ENCODE data around the gene C6orf136. TPM values are rescaled to one million over a fixed set of nuclear protein-coding genes. Genes with fewer than 3 reads are reported as not detected.

Gene C6orf136
- total and polyA plus RNA-seq, 9 of the 15 experiments (the other 6 are each of a cell fraction or from before 2014, with no cell fraction given) = 14.1 to 63.1 (median 18.4) TPM

DNA sequence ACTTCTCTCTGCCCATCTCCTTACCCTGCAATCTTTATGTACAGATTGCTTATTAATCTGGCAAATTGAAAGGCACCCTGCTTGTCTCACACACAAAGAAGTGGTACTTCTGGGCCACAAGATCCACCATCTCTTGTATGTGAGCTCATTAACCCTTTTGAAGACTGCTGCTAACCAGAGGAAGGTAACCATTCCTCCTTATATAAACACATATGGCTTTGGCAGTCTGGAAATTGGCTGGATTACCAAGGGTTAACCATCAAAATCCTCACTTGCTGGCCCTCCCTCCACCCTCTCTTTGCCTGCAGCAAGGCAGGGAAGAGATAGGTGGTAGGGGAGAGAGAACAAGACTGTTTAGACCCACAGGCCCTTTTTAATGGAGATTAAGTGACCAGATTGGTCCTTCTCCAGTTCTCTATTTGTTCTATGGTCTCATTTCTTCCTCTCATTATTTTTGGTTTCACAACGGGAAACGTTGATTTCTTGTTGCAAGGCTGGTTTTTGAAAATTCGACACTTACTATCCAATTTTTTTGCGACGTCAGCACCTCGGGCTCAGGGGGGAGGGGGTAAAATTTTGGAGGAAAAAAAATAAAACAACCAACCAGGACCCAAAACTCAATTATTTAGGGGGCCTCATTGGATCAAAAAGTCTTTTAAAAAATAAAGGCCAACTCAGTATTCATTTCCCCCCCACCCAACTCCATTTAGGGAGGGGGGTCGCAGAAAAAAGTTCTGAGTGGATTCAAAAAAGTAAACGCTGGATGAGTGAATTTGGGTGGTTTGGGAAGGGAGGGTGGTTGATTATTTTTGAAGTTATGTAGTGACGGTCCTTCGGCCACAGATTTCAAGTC, 30.7 kb upstream of the C6orf136 start (continued):
- TF ChIP-seq RBM39 (optimal IDR thresholded peaks at IDR 0.05; ENCODE audit: low read depth, low read length) (peak; percentile 98), NFATC3 (IDR thresholded peaks at IDR 0.05) (peak; percentile 3; the same call in 1 of the 2 replicates), FOXK1 (CRISPR knock-in tag; IDR thresholded peaks at IDR 0.05; ENCODE audit: borderline replicate concordance) (peak; percentile 97), MAFK (IDR thresholded peaks at IDR 0.05; ENCODE audit: low read length) (peak; percentile 94), STAT5B (CRISPR knock-in tag; IDR thresholded peaks at IDR 0.05) (no peak), GABPB1 (CRISPR knock-in tag; IDR thresholded peaks at IDR 0.05) (no peak; the same call in 1 of the 2 replicates), HNRNPLL (IDR thresholded peaks at IDR 0.05; ENCODE audit: low read depth, low read length, poor library complexity, severe bottlenecking) (no peak), SRSF9 (IDR thresholded peaks at IDR 0.05; ENCODE audit: borderline replicate concordance, low read depth, low read length) (no peak), SMAD2 (IDR thresholded peaks at IDR 0.05; ENCODE audit: low read depth, low read length) (no peak)
- TF ChIP-seq, protein P1, sequence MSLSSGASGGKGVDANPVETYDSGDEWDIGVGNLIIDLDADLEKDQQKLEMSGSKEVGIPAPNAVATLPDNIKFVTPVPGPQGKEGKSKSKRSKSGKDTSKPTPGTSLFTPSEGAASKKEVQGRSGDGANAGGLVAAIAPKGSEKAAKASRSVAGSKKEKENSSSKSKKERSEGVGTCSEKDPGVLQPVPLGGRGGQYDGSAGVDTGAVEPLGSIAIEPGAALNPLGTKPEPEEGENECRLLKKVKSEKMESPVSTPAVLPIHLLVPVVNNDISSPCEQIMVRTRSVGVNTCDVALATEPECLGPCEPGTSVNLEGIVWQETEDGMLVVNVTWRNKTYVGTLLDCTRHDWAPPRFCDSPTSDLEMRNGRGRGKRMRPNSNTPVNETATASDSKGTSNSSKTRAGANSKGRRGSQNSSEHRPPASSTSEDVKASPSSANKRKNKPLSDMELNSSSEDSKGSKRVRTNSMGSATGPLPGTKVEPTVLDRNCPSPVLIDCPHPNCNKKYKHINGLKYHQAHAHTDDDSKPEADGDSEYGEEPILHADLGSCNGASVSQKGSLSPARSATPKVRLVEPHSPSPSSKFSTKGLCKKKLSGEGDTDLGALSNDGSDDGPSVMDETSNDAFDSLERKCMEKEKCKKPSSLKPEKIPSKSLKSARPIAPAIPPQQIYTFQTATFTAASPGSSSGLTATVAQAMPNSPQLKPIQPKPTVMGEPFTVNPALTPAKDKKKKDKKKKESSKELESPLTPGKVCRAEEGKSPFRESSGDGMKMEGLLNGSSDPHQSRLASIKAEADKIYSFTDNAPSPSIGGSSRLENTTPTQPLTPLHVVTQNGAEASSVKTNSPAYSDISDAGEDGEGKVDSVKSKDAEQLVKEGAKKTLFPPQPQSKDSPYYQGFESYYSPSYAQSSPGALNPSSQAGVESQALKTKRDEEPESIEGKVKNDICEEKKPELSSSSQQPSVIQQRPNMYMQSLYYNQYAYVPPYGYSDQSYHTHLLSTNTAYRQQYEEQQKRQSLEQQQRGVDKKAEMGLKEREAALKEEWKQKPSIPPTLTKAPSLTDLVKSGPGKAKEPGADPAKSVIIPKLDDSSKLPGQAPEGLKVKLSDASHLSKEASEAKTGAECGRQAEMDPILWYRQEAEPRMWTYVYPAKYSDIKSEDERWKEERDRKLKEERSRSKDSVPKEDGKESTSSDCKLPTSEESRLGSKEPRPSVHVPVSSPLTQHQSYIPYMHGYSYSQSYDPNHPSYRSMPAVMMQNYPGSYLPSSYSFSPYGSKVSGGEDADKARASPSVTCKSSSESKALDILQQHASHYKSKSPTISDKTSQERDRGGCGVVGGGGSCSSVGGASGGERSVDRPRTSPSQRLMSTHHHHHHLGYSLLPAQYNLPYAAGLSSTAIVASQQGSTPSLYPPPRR (CRISPR knock-in tag; IDR thresholded peaks at IDR 0.05; ENCODE audit: borderline replicate concordance) = no peak
- TF ChIP-seq, protein P2, sequence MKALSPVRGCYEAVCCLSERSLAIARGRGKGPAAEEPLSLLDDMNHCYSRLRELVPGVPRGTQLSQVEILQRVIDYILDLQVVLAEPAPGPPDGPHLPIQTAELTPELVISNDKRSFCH (CRISPR knock-in tag; IDR thresholded peaks at IDR 0.05) = no peak
- TF ChIP-seq, protein P2 (tag; IDR thresholded peaks at IDR 0.05) = no peak
- TF ChIP-seq, protein P3, sequence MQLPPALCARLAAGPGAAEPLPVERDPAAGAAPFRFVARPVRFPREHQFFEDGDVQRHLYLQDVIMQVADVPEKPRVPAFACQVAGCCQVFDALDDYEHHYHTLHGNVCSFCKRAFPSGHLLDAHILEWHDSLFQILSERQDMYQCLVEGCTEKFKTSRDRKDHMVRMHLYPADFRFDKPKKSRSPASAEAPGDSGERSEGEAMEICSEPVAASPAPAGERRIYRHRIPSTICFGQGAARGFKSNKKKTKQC (CRISPR knock-in tag; IDR thresholded peaks at IDR 0.05) = no peak
- TF ChIP-seq, protein P4, sequence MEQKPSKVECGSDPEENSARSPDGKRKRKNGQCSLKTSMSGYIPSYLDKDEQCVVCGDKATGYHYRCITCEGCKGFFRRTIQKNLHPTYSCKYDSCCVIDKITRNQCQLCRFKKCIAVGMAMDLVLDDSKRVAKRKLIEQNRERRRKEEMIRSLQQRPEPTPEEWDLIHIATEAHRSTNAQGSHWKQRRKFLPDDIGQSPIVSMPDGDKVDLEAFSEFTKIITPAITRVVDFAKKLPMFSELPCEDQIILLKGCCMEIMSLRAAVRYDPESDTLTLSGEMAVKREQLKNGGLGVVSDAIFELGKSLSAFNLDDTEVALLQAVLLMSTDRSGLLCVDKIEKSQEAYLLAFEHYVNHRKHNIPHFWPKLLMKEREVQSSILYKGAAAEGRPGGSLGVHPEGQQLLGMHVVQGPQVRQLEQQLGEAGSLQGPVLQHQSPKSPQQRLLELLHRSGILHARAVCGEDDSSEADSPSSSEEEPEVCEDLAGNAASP (IDR thresholded peaks at IDR 0.05) = no peak
- TF ChIP-seq, protein P5, sequence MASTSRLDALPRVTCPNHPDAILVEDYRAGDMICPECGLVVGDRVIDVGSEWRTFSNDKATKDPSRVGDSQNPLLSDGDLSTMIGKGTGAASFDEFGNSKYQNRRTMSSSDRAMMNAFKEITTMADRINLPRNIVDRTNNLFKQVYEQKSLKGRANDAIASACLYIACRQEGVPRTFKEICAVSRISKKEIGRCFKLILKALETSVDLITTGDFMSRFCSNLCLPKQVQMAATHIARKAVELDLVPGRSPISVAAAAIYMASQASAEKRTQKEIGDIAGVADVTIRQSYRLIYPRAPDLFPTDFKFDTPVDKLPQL (IDR thresholded peaks at IDR 0.05; ENCODE audit: extremely low read depth, insufficient read length) = no peak
- TF ChIP-seq, protein P6, sequence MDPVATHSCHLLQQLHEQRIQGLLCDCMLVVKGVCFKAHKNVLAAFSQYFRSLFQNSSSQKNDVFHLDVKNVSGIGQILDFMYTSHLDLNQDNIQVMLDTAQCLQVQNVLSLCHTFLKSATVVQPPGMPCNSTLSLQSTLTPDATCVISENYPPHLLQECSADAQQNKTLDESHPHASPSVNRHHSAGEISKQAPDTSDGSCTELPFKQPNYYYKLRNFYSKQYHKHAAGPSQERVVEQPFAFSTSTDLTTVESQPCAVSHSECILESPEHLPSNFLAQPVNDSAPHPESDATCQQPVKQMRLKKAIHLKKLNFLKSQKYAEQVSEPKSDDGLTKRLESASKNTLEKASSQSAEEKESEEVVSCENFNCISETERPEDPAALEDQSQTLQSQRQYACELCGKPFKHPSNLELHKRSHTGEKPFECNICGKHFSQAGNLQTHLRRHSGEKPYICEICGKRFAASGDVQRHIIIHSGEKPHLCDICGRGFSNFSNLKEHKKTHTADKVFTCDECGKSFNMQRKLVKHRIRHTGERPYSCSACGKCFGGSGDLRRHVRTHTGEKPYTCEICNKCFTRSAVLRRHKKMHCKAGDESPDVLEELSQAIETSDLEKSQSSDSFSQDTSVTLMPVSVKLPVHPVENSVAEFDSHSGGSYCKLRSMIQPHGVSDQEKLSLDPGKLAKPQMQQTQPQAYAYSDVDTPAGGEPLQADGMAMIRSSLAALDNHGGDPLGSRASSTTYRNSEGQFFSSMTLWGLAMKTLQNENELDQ (CRISPR knock-in tag; IDR thresholded peaks at IDR 0.05; ENCODE audit: borderline replicate concordance) = no peak

All from K562 (cell line).